Sciatic nerve (tissue), 2 donors: ENCODE data around the gene EGR2. TPM values are rescaled to one million over a fixed set of nuclear protein-coding genes. Genes with fewer than 3 reads are reported as not detected.
A peak's percentile ranks its signal among the peaks of the same experiment; 100 is the strongest.
"Not testable (repeated sequence)": the region's sequence is repeated elsewhere in the genome, so short reads cannot be mapped to it uniquely, and the experiment has no call there.

Experiments
- ATAC-seq: fragments of 200-7000 bp; cut with Tn5 transposase; one replicate; pipeline ENCODE4 v1.9.1; 2020; ENCODE audit warnings: mild to moderate bottlenecking, moderate library complexity
- DNase-seq: peaks from one replicate; pipeline ENCODE4 v3.0.0-alpha.2; 2020; ENCODE audit warnings: low spot score
- intact Hi-C: fragments of 100-400 bp; cut with DNase I; formaldehyde crosslinking; loops from one replicate; pipeline ENCODE4 v1.14.2; 2022
- total RNA-seq: library from RNA; stranded (reverse); fragmentation: NEBNext Ultra II Directional; extraction: Animal tissue kit (Norgen Biotek cat#: 25700); gene quantifications from one replicate; pipeline ENCODE4 v1.2.1, GENCODE V29; 2021
- donor health status: DM: no; HTN: no; CAD: no.
- donor health status: DM: no; HTN: no; CAD: no.

The EGR2 gene
- total RNA-seq, 1 donor from 2014 or later: 53.1 TPM

- ATAC-seq (peak; percentile 97), DNase-seq (peak; percentile 89)
- intact Hi-C loops: no loop called here
Measured at GRCh38 chr10:62804356-62805230, 11.6 kb downstream of the EGR2 start, which contains the start of gene ADO. ADO (plus strand) TSS chr10:62804720; CDS start chr10:62805060, 340 bp downstream.

GRCh38 chr10:62803724-62804355 lies 12.3 kb downstream of the EGR2 start:
- intact Hi-C loops: no loop called here
- DNase-seq (no peak), ATAC-seq (peak; percentile 54)

- ATAC-seq: no peak
- DNase-seq: no peak
- intact Hi-C loops: no loop called here
Measured at GRCh38 chr10:62801871-62802270, 14.3 kb downstream of the EGR2 start.

- DNase-seq: no peak
- ATAC-seq: no peak
- intact Hi-C loops: no loop called here
Measured at GRCh38 chr10:62796896-62797295, 19.3 kb downstream of the EGR2 start.

GRCh38 chr10:62795762-62796161 lies 20.4 kb downstream of the EGR2 start:
- intact Hi-C loops: no loop called here
- no peak for ATAC-seq

GRCh38 chr10:62795100-62795499 lies 21.1 kb downstream of the EGR2 start:
- no peak for DNase-seq
- ATAC-seq: no peak
- intact Hi-C loops: no loop called here

More at GRCh38 chr10:62795762-62796161, 20.4 kb downstream of the EGR2 start:
- DNase-seq: no peak

GRCh38 chr10:62794306-62794705 lies 21.9 kb downstream of the EGR2 start:
- DNase-seq (no peak), ATAC-seq (no peak)
- intact Hi-C loops: no loop called here

GRCh38 chr10:62792261-62792660 lies 23.9 kb downstream of the EGR2 start:
- ATAC-seq: no peak
- intact Hi-C loops: no loop called here
- no peak for DNase-seq

GRCh38 chr10:62790571-62790970 lies 25.6 kb downstream of the EGR2 start:
- intact Hi-C loops: no loop called here
- ATAC-seq: no peak
- no peak for DNase-seq

GRCh38 chr10:62790019-62790555 lies 26.1 kb downstream of the EGR2 start:
- intact Hi-C loops: no loop called here
- DNase-seq: no peak
- no peak for ATAC-seq

GRCh38 chr10:62788861-62789467 lies 27.2 kb downstream of the EGR2 start:
- DNase-seq (no peak), ATAC-seq (peak; percentile 72)
- intact Hi-C loops: no loop called here

- ATAC-seq, DNase-seq, intact Hi-C loops: not testable (repeated sequence)
Measured at GRCh38 chr10:62788285-62788684, 27.9 kb downstream of the EGR2 start.

GRCh38 chr10:62784537-62784936 lies 31.6 kb downstream of the EGR2 start:
- DNase-seq, intact Hi-C loops, ATAC-seq: not testable (repeated sequence)

- ATAC-seq (no peak), DNase-seq (no peak)
- intact Hi-C loops: no loop called here
Measured at GRCh38 chr10:62779487-62780248, 36.5 kb downstream of the EGR2 start.

GRCh38 chr10:62778125-62778524 lies 38.0 kb downstream of the EGR2 start:
- intact Hi-C loops: no loop called here
- no peak for ATAC-seq

GRCh38 chr10:62772186-62772974 lies 43.8 kb downstream of the EGR2 start:
- intact Hi-C loops: no loop called here
- no peak for DNase-seq

More at GRCh38 chr10:62778125-62778524, 38.0 kb downstream of the EGR2 start:
- no peak for DNase-seq

GRCh38 chr10:62769574-62770242 lies 46.5 kb downstream of the EGR2 start:
- DNase-seq: no peak
- intact Hi-C loops: no loop called here
- peak; percentile 48 for ATAC-seq

More at GRCh38 chr10:62772186-62772974, 43.8 kb downstream of the EGR2 start:
- peak; percentile 87 for ATAC-seq
